Measurements from ENCODE around the gene JARID2. TPM values are rescaled to one million over a fixed set of nuclear protein-coding genes. Genes with fewer than 3 reads are reported as not detected.

JARID2 gene
- total and polyA plus RNA-seq, 2 of the 8 experiments (the other 6 are each of a cell fraction or from before 2014, with no cell fraction given) = 60.1 to 239 TPM

- Histone ChIP-seq H3K14ac (ENCODE audit: insufficient read length) (no peak overlapping the region), H4K20me1 (replicated peaks in 1 of 2; ENCODE audit: control insufficient read depth in 1 of 2, insufficient read depth in 2 of 2, low read length in 2 of 2) (peaks cover 0 to 3% of the 10 kb centered on the region in 2 experiments), H4K91ac (replicated peaks; ENCODE audit: insufficient read length, low read length) (no peak overlapping the region), H3K27ac (ENCODE audit: low read depth, low read length) (no peak overlapping the region), H2BK12ac (ENCODE audit: low read depth, low read length) (0 out of 2 replicates have a peak overlapping the region, but pooled peaks have one; percentile 68), H2AFZ (ENCODE audit: low read length) (no peak overlapping the region), H3K4me3 (ENCODE audit: extremely low read depth in 1 of 4, insufficient read depth in 2 of 4, low read depth in 3 of 4, low read length in 4 of 4) (no peak overlapping the region), H2AK5ac (ENCODE audit: low read depth, low read length) (no peak overlapping the region), H3K9me3 (ENCODE audit: insufficient read depth in 2 of 2, low read depth in 1 of 2, low read length in 1 of 2) (no peaks in the 10 kb centered on the region), H3K18ac (ENCODE audit: extremely low read depth, low read length) (no peak overlapping the region), H2BK15ac (ENCODE audit: low read length) (no peak overlapping the region), H3K4ac (replicated peaks; ENCODE audit: insufficient read length, low read depth, low read length) (no peak overlapping the region), H3K4me1 (replicated peaks in 1 of 4; ENCODE audit: control insufficient read depth in 3 of 4, insufficient read depth in 4 of 4, low read length in 3 of 4) (peaks cover 0 to 12% (median 6%) of the 10 kb centered on the region in 4 experiments; a peak in 4 of 7 replicates), H3K56ac (replicated peaks; ENCODE audit: insufficient read length, low read depth, low read length) (no peak overlapping the region), H3K23me2 (ENCODE audit: low read depth, low read length) (no peaks in the 10 kb centered on the region), H3K36me3 (ENCODE audit: control insufficient read depth in 2 of 4, insufficient read depth in 4 of 4, low read length in 3 of 4) (no peaks in the 10 kb centered on the region), H2BK20ac (ENCODE audit: low read length) (no peak overlapping the region), H2BK5ac (ENCODE audit: low read depth, low read length) (no peak overlapping the region), H3K4me2 (ENCODE audit: insufficient read depth in 1 of 2, low read depth in 2 of 2, low read length in 2 of 2) (no peak overlapping the region), H2BK120ac (replicated peaks; ENCODE audit: low read depth, low read length) (no peak overlapping the region), H4K5ac (ENCODE audit: insufficient read length, low read depth, low read length) (no peak overlapping the region), H3K79me1 (ENCODE audit: low read depth, low read length) (no peaks in the 10 kb centered on the region), H4K8ac (ENCODE audit: extremely low read depth, insufficient read depth, low read length) (no peak overlapping the region), H3K27me3 (replicated peaks in 1 of 4; ENCODE audit: control insufficient read depth in 3 of 4, extremely low read depth in 1 of 4, insufficient read depth in 3 of 4, low read length in 3 of 4) (no peaks in the 10 kb centered on the region; a peak in 1 of 7 replicates), H3K9ac (replicated peaks in 1 of 4; ENCODE audit: extremely low read depth in 1 of 4, low read depth in 3 of 4, low read length in 3 of 4) (no peak overlapping the region), H3K79me2 (ENCODE audit: control insufficient read depth in 1 of 2, insufficient read depth in 2 of 2, low read length in 2 of 2) (no peaks in the 10 kb centered on the region), H3K23ac (ENCODE audit: insufficient read length) (no peak overlapping the region)
- ChIA-PET CTCF (ENCODE audit: partially characterized antibody) (no interaction called here), POLR2A (ENCODE audit: partially characterized antibody) (no interaction called here)
- WGBS, 2 experiments (ENCODE audit: extremely low coverage in 1 of 2, insufficient coverage in 1 of 2, insufficient read length in 1 of 2, insufficient replicate concordance in 2 of 2, low coverage in 1 of 2, low lambda C conversion rate in 2 of 2, missing lambda C conversion rate in 1 of 2) = 92% methylated on average over 5 of the region's 5 CpGs; no CpG with 5 or more reads in 1 of the 2 experiments
- TF ChIP-seq RFX5 (IDR thresholded peaks at IDR 0.05; ENCODE audit: borderline replicate concordance, low read depth, low read length) (no peak), SIRT6 (IDR thresholded peaks at IDR 0.05; ENCODE audit: low read length) (no peak), TEAD4 (IDR thresholded peaks at IDR 0.05; ENCODE audit: low read depth, low read length) (peak; percentile 91), RXRA (IDR thresholded peaks at IDR 0.05; ENCODE audit: insufficient read depth, low read depth, low read length) (no peak)
- FAIRE-seq = no peak
- DNase-seq (ENCODE audit: low read depth in 1 of 2, low spot score in 2 of 2) = no peak
Measured at GRCh38 chr6:15555101-15556038, 309.5 kb downstream of the JARID2 start.
